HG03066 (cell line): ENCODE data around the gene RSBN1L.
A peak's percentile ranks its signal among the peaks of the same experiment; 100 is the strongest.
"Not testable (repeated sequence)": the region's sequence is repeated elsewhere in the genome, so short reads cannot be mapped to it uniquely, and the experiment has no call there.

Experiments used
- ATAC-seq: cut with Tn5 transposase; IDR thresholded peaks from one replicate; pipeline ENCODE4 v1.9.1; 2021; ENCODE audit warnings: low read depth; ENCODE audit not compliant: unreplicated experiment

Gene RSBN1L

GRCh38 chr7:77687100-77687746, 9.0 kb upstream of the RSBN1L start:
- no peak for ATAC-seq

DNA sequence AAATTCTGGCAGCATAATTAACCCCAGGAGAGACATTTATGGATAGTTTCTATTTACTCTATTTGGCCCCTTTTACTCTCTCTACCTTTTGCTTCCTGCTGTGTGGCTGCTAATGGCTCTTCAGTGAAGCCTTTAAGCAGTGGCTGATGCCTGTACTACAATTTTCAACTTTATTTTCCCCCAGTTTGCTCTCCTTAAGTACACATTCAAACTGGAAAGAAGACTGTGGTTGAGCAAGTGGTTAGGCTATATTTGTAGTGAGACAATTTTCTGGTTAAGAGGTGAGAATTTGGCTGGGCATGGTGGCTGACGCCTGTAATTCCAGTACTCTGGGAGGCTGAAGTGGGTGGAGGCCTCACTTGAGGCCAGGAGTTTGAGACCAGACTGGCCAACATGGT, 8.5 kb upstream of the RSBN1L start:
- no peak for ATAC-seq

DNA sequence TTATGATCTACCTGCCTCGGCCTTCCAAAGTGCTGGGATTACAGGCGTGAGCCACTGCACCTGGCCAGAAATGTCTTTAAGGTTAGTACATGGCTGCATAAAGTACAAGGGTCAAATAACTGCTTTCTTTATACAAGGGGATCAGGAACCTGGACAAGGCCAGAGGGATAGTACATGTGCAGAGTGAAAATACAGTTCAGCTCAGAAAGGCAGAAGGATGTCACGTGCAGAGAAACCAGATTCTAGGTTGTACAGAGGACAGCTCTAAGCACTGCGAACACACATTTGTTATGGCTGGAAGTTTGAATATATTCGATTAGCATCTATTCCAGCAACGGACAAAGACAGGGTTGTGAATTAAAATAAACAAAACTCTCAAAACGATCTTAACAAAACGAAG, 6.0 kb upstream of the RSBN1L start:
- ATAC-seq, result no peak

GRCh38 chr7:77691892-77692491, 4.3 kb upstream of the RSBN1L start:
- ATAC-seq, result no peak

- ATAC-seq, result no peak
Observed at GRCh38 chr7:77693830-77694583, 2.3 kb upstream of the RSBN1L start.

- ATAC-seq, result peak; percentile 22
Observed at GRCh38 chr7:77696643-77697534, 630 bp downstream of the RSBN1L start.

DNA sequence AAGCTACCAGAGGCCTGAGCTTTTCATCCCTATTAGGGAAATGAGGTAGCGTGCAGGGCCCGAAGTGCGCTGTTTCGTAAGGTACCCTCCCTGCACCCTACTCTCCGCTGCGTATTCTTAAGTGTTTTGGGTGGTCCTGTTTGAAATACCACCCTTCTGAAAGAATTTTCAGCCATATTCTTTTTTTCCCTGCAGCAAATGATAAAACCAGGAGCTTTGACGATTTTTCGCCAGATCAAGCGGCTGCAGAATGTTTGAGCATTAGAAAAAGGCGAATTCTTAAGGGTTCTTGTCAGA, 1.2 kb downstream of the RSBN1L start:
- ATAC-seq, result no peak

DNA sequence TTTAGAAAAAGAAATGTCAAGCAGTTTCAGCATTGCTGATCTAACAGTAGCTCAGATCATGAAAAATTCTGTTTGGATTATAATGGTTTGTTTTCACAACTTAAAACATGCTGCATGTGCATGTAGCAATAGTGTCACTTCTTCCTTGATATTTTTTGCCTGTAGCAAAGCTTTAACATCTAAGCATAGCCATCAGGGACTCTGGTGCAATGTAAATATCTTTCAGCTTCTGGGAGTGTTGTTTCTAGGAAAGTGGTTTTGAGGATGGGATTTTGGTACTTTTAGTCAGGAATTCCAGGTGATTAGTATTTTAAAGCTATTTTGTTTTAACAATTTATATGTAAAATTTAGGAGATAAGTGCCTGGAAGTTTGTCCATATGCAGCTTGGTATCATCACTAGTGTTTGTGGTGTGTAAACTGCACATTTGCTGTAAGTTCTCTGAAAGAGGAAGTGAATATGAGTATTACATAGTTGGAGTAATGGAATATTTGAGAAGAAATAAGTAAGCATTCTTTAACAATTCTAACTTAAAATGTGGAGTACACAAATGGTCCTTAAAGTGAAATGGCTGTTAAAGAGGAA, 1.9 kb downstream of the RSBN1L start:
- no peak for ATAC-seq

GRCh38 chr7:77699056-77699455, 2.8 kb downstream of the RSBN1L start:
- ATAC-seq, result peak; percentile 21

GRCh38 chr7:77702513-77702912, 6.3 kb downstream of the RSBN1L start:
- ATAC-seq, result no peak

- no peak for ATAC-seq
Observed at GRCh38 chr7:77702968-77703472, 6.8 kb downstream of the RSBN1L start.

GRCh38 chr7:77703669-77704068, 7.4 kb downstream of the RSBN1L start:
- ATAC-seq, result not testable (repeated sequence)

GRCh38 chr7:77707504-77707992, 11.3 kb downstream of the RSBN1L start:
- ATAC-seq, result no peak

GRCh38 chr7:77710067-77710466, 13.8 kb downstream of the RSBN1L start:
- ATAC-seq, result no peak

DNA sequence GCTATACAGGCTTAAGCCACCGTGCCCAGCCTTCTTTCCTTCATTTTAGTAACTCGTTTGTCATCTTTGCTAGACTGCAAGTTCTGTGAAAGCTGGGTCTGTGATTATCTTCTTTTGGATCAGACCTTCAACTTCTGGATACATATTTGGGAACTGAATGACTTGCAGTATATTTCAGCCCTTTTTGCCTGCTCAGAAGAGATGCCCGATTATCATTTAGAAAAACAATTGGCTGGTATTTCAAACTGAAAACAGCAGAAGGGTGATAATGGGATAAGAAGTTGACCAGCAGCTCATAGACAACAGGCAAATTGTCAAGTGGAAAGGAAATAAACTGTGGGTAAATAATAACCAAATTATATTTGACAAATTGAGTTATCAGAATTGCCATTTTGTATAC, 14.6 kb downstream of the RSBN1L start:
- no peak for ATAC-seq

GRCh38 chr7:77714195-77714594, 17.9 kb downstream of the RSBN1L start:
- ATAC-seq, result no peak

DNA sequence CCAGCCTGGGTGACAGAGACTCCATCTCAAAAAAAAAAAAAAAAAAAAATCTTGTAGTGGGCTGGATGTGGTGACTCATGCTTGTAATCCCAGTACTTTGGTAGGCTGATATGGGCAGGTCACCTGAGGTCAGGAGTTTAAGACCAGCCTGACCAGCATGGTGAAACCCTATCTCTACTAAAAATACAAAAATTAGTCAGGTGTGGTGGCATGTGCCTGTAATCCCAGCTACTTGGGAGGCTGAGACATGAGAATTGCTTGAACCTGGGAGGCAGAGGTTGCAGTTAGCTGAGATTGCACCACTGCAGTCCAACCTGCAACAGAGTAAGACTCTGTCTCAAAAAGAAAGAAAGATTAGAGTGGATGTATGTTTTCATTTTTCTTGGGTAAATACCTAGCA, 18.7 kb downstream of the RSBN1L start:
- not testable (repeated sequence) for ATAC-seq

GRCh38 chr7:77716804-77717203, 20.5 kb downstream of the RSBN1L start:
- no peak for ATAC-seq

- not testable (repeated sequence) for ATAC-seq
Observed at GRCh38 chr7:77717566-77717965, 21.3 kb downstream of the RSBN1L start.

GRCh38 chr7:77727527-77727926, 31.3 kb downstream of the RSBN1L start:
- ATAC-seq, result no peak
